GM18520 (cell line): ENCODE data around the gene KCNJ15.

Source experiments
- ATAC-seq: cut with Tn5 transposase; IDR thresholded peaks from one replicate; pipeline ENCODE4 v1.9.1; 2021; ENCODE audit not compliant: unreplicated experiment

KCNJ15 gene

DNA sequence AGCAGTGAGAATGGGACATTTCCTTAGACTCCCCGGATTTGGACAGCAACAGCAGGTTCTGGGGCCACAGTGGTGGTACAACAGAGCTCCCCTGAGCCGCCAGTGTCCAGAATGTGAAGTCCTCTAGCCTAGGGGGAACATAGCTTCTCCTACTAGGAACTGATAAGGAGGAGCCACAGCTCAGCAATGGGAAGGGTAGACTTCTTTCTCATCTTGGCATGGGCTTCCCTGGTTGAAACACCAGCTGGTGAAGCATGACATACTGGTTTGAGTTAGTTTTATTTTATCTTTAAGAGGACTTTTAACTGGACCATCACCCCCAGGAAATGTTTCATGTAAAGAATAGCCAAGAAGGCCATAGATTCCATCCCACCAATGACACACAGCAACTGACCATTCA, 68.4 kb downstream of the KCNJ15 start:
- no peak for ATAC-seq

DNA sequence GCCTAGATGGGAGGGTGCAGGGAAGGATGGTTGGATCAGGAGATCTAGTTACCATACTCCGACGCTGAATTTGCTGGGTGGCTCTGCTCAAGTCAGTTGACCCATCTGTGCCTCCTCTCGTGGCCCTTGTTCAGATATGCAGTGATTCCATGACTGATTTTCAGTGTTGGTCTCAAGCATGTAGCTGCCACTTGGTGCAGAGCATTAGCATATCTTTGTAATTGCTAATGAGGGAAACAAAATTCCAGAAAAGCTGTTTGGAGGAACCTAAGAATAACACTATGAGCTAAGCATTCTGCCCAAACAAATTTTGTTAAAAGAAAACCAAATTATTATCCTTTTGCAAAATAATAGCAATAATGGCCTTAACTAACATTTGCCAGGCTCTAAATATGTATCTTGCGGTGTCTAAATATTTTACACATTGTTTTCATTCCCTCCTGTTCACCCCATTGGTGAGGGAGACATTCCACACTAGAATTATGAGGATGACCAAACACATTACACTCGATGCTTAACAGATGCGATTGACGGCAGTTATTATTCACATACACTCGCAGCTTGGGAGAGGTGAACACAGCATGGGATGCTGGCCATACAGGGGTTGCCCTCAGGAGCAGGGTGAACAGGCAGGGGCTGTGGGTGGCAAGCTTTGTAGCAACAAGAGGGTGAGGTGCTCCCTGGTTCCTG, 69.1 kb downstream of the KCNJ15 start:
- ATAC-seq, result no peak

GRCh38 chr21:38326429-38326828, 69.6 kb downstream of the KCNJ15 start:
- no peak for ATAC-seq

GRCh38 chr21:38326899-38327298, 70.1 kb downstream of the KCNJ15 start:
- no peak for ATAC-seq

DNA sequence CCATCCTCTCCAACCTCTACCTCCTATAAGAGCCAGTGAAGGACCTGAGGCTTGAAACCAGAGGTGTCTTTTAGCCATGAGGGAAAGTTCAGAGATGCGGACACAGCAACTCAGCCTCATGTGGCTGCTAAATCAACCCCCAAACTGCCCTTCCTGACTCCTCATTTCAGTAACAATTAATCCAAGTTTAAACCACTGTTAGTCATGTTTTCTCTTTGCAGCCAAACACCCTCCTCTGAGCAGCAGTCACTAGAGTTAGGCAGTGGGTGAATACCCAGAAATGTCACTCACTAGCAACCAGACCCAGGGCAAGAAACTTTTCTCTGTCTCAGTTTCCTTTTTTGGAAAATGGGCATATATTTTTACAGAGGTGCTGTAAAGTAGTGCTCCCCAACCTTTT, 71.2 kb downstream of the KCNJ15 start:
- ATAC-seq, result no peak

DNA sequence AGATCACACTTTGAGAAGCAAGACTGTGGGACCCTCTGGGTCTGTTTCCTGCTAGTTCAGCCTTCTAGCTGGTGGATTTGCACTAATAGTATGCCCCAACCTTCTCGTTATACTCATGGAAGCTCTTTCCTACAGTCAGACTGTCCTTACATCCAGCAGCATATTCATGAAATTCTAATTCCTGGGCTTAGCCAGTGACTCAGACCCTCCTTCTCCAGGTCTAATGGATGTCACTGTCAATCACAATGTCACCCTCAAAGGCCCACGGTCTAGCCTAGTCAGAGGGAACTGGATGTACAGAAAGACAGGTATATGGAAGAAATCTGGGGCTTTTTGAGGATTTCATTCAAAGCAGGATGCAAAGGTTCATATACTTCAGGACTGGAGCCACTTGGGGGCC, 72.4 kb downstream of the KCNJ15 start:
- no peak for ATAC-seq

- no peak for ATAC-seq
These were observed 73.9 kb downstream of the KCNJ15 start for GRCh38 chr21:38330666-38331065.

DNA sequence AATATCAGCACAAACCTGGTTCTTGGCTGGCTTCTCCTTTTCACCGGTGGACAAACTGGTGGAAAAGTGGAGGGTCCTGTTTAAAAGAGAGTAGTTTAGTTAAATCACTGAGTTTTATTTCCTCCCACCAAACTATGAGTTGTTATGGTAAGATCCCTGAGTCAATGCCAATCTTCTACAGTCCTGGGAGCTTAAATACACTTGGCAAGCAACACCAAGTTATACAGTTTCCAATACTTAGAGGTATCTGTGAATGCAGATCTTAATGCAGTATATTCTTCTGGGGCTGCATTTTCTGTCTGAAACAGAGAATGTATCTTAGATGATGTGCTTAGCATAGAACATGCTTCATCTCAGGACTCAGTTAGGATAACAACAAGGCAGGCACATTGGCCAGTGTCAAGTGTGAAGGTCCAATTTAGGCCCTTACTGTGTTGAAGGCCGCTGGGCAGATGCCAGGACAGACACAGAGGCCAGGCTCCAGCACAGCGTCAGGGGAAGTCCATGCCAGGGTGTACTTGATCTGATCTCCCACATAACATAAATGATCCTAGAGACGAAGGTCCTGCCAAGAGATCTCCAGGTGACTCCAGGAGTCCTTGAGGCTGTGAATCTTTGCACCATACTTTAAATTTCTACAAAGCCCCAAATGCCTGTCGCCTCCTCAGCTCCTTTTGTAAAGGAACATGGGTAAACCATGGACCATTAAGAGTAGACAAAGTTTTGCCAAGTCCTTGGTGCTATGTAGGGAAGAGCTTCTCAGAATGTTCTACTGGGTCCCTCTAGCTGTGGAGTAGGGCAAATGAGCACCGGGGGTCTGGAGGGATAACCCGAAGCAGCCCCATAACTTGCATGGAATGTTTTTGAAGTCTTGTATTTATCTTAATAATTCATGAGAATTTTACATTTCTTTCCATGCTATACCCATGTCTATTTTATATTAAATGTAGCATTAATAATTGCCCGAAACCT, 76.8 kb downstream of the KCNJ15 start:
- ATAC-seq, result no peak

DNA sequence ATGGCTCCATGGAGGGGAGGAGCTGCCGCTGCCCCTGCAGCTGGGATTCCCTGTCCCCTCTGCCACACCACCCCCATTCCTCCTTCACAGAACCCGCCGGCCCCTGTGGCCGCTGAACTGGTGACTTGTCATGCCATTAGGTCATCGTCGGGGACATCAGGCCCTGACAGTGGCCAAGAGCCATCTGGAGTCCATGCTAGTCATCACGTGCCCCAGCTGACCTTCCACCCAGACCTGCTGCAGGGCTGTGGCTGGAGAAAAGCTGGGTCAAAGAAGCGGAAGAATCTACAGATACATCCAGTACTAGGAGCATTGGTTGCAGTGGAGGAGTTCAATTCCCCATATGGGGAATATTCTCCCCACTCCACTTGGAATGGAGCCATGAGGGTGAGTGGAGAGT, 78.1 kb downstream of the KCNJ15 start:
- no peak for ATAC-seq

DNA sequence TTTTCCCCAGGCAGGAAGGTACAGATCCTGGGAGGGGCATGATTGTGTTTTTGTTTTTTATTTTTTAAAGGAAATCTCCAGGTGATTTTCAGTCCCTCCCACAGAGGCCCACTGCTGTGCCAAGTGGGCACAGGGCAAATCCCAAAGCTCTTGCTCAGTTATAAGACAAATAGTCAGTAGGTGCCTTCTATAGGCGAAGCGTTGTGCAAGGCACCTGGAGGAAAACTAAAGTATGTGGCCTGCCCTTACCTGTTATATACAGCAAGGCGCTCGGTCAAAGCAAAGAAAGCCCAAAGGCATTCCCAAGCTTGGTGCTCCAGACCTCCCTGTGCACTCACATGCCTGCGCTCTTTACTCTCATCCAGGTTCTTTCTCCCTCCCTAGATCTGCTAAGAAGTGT, 81.0 kb downstream of the KCNJ15 start:
- no peak for ATAC-seq

- ATAC-seq, result no peak
These were observed 83.3 kb downstream of the KCNJ15 start for GRCh38 chr21:38340131-38340530.

DNA sequence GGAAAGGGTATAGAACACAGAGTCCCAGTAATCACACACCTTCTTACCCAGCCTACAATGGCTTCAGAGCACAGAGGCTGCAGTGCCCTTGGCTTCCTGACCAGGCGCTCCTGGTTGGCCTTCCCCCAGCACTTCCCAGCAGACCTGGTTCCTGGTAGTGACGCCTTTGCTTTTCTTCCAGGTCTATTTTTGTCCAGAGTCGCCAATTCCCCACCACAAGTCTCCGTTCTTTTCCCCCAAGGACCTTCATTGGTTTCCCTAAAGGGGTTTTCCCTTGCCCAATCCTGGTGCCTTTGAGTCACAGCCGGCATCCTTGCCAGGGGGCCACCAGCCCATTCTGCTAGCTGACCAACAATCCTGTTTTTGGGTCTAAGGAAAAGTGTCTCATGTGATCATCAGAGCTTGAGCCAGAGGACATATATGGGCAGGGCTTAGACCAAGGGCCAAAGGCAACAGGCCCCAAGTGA, 84.8 kb downstream of the KCNJ15 start:
- no peak for ATAC-seq

DNA sequence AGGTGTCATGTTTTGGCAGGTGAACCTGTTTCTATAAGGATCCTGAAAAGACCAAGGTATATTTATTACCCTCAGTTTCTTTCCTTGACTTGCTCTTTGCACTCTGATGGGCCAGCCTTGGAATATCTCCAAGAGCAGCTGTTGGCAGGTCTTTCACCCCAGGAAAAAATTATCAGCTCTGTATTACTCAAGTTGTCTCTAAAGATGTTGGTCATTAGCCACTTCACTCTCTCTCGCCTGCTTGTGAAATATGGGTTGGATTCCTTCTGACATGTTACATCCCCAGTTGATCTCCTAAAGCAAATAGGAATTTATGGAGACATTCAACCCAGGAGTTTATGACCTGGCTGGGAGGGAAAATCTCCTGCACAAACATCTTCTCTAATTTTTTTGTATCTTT, 85.9 kb downstream of the KCNJ15 start:
- no peak for ATAC-seq

DNA sequence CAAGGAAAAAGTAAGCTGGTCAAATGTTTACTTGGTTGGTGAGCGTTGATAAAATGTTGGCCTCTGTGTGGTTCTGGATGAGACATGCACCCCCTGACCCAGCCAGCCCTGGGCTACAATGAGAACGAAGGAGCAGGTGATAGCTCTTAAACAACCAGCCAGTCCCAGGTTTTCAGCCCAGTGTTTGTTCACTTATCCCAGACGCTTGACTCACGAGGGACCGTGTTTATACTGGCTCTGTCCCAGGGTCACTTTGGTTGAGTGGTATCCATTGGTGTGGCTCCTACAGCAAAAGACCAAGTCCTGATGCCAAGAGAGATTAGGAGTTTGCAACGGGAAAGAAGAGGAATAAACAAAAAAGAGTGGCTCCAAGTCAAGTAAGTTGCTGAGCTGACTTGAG, 86.9 kb downstream of the KCNJ15 start:
- ATAC-seq, result no peak

DNA sequence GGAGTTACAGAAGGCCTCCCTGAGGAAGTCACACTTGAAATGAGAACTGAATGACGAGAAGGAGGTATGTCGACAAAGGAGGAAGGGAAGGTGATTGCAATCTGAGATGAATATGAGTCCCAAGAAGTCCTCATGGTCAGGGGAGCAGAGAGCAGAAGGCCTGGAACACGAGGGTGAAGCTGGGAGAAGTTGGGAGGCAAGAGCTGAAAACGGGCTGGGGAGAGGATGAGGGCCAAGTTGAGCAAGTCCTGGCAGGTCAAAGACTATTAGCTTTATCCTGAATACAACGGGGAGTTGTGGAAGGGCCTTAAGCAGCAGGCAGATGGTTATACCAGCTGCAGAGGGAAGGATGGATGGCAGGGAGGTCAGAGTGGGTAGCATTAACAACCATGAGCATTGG, 89.5 kb downstream of the KCNJ15 start:
- ATAC-seq, result no peak

DNA sequence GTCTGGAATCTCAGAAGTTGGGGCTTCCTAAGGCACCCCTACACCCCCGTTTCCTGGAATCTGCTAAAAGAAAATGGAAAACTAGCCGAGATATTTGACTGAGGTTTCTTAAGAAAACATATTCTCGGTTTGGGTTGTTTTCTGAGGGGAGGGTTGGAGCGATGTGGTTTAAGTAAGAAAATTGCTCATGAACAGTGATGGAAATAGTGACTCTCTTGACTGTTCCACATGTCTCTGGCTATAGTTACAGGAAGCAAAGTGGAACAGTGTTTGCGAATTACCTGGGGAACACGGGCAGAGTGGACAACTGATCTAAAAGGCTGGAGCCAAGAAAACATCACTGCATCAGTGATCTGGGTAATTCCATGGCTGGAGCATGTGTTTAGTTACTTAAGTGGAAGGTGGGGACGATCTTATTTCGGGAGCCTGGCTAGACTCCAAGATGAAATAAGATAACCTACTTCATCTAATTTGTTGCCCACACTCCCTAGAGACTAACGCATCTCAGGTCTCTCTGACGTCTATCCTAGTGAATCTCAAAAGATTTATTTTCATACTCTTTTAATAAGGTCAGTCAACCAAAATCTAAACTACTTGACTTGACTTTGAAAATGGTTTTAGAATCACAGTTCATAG, 92.4 kb downstream of the KCNJ15 start:
- no peak for ATAC-seq

GRCh38 chr21:38349977-38350376, 93.2 kb downstream of the KCNJ15 start:
- no peak for ATAC-seq

GRCh38 chr21:38350684-38351083, 93.9 kb downstream of the KCNJ15 start:
- no peak for ATAC-seq

GRCh38 chr21:38351176-38351959, 94.6 kb downstream of the KCNJ15 start:
- no peak for ATAC-seq

DNA sequence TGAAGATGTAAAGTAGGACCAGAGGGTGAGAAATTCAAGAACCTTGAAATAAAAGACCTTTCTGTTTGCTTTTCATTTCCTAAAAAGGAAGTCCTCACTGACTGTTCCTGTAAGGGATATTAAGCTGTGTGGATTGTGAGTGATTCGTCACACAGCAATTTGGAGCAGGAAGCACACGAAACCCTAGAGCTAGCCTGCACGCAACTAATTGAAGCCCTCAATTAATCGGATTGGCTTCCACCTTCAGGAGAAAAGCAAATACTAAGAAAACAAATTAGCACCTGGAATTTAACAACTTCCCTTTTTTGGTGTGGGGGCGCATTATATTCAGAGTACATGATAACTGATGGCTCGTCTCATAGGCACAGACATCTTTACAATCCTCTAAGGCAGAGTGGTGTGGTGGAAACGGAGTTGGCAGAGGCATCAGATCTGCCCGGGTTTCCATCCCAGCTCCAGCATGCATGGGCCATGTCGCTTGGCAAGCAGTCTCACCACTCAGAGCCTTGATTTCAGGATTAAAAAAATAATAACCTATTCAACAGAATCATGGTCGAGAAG, 95.2 kb downstream of the KCNJ15 start:
- ATAC-seq, result no peak
